ENCODE measurements around the gene DMD.

- TF ChIP-seq, protein P1, sequence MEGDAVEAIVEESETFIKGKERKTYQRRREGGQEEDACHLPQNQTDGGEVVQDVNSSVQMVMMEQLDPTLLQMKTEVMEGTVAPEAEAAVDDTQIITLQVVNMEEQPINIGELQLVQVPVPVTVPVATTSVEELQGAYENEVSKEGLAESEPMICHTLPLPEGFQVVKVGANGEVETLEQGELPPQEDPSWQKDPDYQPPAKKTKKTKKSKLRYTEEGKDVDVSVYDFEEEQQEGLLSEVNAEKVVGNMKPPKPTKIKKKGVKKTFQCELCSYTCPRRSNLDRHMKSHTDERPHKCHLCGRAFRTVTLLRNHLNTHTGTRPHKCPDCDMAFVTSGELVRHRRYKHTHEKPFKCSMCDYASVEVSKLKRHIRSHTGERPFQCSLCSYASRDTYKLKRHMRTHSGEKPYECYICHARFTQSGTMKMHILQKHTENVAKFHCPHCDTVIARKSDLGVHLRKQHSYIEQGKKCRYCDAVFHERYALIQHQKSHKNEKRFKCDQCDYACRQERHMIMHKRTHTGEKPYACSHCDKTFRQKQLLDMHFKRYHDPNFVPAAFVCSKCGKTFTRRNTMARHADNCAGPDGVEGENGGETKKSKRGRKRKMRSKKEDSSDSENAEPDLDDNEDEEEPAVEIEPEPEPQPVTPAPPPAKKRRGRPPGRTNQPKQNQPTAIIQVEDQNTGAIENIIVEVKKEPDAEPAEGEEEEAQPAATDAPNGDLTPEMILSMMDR (IDR thresholded peaks at IDR 0.05): no peak
- TF ChIP-seq POLR2A (IDR thresholded peaks at IDR 0.05) (no peak), EP300 (IDR thresholded peaks at IDR 0.05) (no peak), POLR2AphosphoS5 (IDR thresholded peaks at IDR 0.05) (no peak)
Measured at GRCh38 chrX:31929366-31929765, 1282.0 kb downstream of the DMD start.

Data from sigmoid colon (tissue), 4 donors.